Thymus (tissue), 11 donors: ENCODE measurements around the gene DNAJC3. TPM values are rescaled to one million over a fixed set of nuclear protein-coding genes. Genes with fewer than 3 reads are reported as not detected.

Experiments used
- DNase-seq, 9 donors: peaks; one replicate each; pipeline ENCODE4 v3.0.0-alpha.2; 2013; ENCODE audit warnings: low spot score in 9 of 9, low read depth in 6 of 9, missing footprints in 1 of 9
- H3K27ac ChIP-seq, 2 donors: one replicate each; pipeline ENCODE4 v1.5.1; 2013; ENCODE audit warnings: control low read depth in 1 of 2, low read depth in 1 of 2, low read length in 1 of 2, mild to moderate bottlenecking in 1 of 2, moderate library complexity in 1 of 2
- H3K27me3 ChIP-seq, 2 donors: one replicate each; pipeline ENCODE4 v1.5.1; 2013; ENCODE audit warnings: low read length in 1 of 2; ENCODE audit not compliant: control insufficient read depth in 2 of 2, insufficient read depth in 1 of 2
- H3K36me3 ChIP-seq, 2 donors: one replicate each; pipeline ENCODE4 v1.5.1; 2013; ENCODE audit warnings: low read length in 1 of 2, mild to moderate bottlenecking in 1 of 2, moderate library complexity in 1 of 2; ENCODE audit not compliant: control insufficient read depth in 2 of 2, insufficient read depth in 2 of 2
- H3K4me1 ChIP-seq, 2 donors: one replicate each; pipeline ENCODE4 v1.5.1; 2013; ENCODE audit warnings: low read length in 2 of 2; ENCODE audit not compliant: control insufficient read depth in 2 of 2, insufficient read depth in 2 of 2
- H3K4me3 ChIP-seq, 2 donors: one replicate each; pipeline ENCODE4 v1.5.1; 2013; ENCODE audit warnings: low read length in 2 of 2, control low read depth in 1 of 2, mild to moderate bottlenecking in 1 of 2
- H3K9me3 ChIP-seq, 2 donors: one replicate each; pipeline ENCODE4 v1.5.1; 2013; ENCODE audit warnings: low read length in 1 of 2, mild to moderate bottlenecking in 1 of 2; ENCODE audit not compliant: control insufficient read depth in 2 of 2, insufficient read depth in 1 of 2
- WGBS: extraction: QIAGEN DNeasy Blood & Tissue Kit; methylation state at CpG from one replicate; pipeline ENCODE4 v1.1.7; 2013; 5-methylcytosine and 5-hydroxymethylcytosine counted together
- polyA plus RNA-seq: library from polyadenylated mRNA; stranded (reverse); fragments of 200-250 nt; gene quantifications from one replicate; pipeline ENCODE4 v1.2.3, GENCODE V29; 2013
- total RNA-seq: library from RNA; stranded (reverse); fragments of 120-200 nt; gene quantifications from one replicate; pipeline ENCODE4 v1.2.4, GENCODE V29; 2013
- donor health status: healthy.

DNAJC3 gene
- total and polyA plus RNA-seq, 2 donors, result 15.3 to 16.1 TPM

DNA sequence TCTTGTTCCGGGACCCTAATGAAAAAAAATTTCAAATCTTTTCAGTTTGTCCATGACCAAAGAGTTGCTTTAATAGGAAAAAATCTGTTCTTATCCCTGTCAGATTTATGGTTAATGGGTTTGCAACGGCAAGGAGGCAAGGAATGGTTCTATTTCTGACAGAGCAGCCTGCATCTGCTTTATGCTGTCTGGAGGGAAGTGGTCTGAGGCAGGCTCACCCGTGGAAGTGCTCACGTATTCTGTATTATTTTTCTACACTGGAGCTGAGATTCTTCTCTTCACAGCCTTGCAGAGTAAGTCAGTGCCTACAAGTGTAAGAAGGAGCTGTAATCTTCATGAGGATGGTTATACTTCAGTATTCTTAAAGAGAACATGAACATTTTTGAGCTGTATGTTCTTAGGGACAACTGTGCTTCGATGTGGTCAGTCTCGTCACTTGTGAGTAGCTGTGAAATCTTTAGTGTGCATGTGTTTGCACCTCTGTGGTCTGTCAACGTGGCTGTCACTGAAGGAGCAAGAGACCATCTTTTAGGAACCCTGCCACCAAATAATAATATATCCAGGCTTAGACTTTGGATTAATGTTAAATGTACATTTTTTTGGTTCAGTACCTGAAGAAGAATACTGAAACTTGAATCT, 114.3 kb downstream of the DNAJC3 start:
- H3K27ac ChIP-seq, result no peak overlapping the region
- H3K4me1 ChIP-seq, result no peaks in the 10 kb centered on the region
- WGBS, result 95% methylated on average over 7 of the region's 7 CpGs
- H3K9me3 ChIP-seq, result no peaks in the 10 kb centered on the region
- DNase-seq, result no peak
- no peaks in the 10 kb centered on the region for H3K27me3 ChIP-seq
- no peak overlapping the region for H3K4me3 ChIP-seq
- H3K36me3 ChIP-seq, result peaks cover 24 to 31% of the 10 kb centered on the region in 2 donors

DNA sequence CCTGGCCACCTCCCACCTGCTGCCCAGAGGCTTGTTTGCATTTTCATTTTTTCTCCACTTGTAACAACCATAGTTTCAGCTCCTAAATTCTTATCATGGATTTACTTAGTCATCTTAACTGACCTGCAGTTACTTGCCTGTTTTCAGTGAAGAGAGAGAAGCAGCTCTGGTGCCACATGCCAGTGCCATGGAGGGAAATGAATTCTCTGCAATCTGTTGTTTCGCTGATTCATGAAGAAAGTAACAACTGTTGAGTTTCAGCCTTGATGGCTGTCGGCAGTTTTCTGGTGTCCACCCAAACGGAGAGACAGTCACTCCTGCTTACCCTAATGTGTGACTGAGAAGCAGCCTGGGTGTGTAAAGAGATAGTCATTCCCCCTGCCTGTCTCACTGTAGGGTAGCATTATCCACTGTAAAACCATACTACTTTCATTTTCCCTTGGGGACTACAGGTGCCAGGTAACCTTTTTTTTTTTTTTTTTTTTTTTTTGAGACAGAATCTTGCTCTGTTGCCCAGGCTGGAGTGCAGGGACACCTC, 116.1 kb downstream of the DNAJC3 start:
- H3K36me3 ChIP-seq, result peaks cover 14 to 16% of the 10 kb centered on the region in 2 donors
- no peaks in the 10 kb centered on the region for H3K9me3 ChIP-seq
- H3K27ac ChIP-seq, result no peak overlapping the region
- H3K27me3 ChIP-seq, result no peaks in the 10 kb centered on the region
- DNase-seq, result no peak
- no peak overlapping the region for H3K4me3 ChIP-seq
- no peaks in the 10 kb centered on the region for H3K4me1 ChIP-seq
- 97% methylated on average over 3 of the region's 3 CpGs for WGBS

DNA sequence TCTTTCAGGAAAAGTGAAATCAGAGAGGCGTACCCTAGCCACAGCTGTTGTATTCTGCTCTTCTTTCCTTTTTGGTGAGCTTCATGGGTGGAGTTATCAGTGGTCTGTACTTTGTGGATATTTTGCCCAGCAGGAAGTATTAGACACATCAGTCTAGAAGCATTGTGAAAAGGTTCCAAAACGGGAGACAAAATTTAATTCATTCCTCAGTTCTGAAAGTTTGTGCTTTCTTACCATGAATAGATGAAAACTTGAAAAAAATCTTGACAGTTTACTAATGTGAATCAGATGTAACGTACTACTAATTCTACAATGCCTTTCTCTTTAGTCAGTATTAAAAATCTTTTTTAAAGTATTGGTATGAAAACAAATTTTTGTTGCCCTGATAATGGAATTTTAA, 116.8 kb downstream of the DNAJC3 start:
- Histone ChIP-seq H3K4me1 (no peaks in the 10 kb centered on the region), H3K4me3 (no peak overlapping the region), H3K9me3 (no peaks in the 10 kb centered on the region), H3K27ac (no peak overlapping the region), H3K27me3 (no peaks in the 10 kb centered on the region), H3K36me3 (peaks cover 12 to 16% of the 10 kb centered on the region in 2 donors)
- no peak for DNase-seq
- WGBS, result 96% methylated on average over 3 of the region's 3 CpGs

DNA sequence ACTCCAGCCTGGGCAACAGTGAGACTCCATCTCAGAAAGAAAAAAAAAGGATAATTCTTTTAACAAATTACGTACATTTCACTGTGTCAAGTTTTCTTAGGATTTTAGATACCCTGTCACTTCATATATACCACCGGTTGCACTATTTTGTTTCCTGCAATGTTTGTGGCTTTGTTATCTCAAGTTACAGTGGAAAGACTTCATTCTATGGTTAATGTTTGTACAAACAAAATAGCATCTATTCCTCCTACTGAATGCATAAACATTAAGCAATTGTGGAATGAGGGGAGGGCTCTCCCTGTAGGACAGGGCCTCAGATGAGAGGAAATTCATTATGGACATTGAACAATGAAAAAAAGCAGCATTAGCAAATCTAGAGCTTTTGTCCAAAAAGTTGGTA, 120.1 kb downstream of the DNAJC3 start:
- no peak for DNase-seq

DNA sequence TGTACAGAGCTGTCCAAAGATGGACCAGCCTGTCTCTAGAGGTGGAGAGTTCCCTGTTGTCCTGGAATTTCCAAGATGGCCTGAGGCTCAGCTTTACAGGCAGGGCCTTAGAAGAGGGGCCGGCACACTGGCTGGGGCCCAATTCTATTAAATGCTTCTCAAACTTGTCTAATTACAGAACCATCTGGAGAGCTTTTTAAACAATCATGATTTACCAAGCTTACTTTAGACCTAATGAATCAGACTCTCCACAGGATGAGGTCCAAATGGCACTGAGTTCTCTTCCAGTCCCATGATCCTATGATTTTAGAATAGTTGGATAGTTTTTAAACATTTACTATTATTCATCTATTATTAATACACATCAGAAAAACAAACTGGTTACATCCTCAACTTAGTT, 123.5 kb downstream of the DNAJC3 start:
- Histone ChIP-seq H3K36me3 (no peaks in the 10 kb centered on the region), H3K4me1 (no peaks in the 10 kb centered on the region), H3K27me3 (no peaks in the 10 kb centered on the region), H3K4me3 (no peak overlapping the region), H3K27ac (no peak overlapping the region), H3K9me3 (no peaks in the 10 kb centered on the region)
- DNase-seq, result no peak
- WGBS, result 98% methylated on average over 1 of the region's 1 CpG

More for the DNA sequence above, 120.1 kb downstream of the DNAJC3 start:
- no peaks in the 10 kb centered on the region for H3K4me1 ChIP-seq
- H3K27me3 ChIP-seq, result no peaks in the 10 kb centered on the region
- H3K4me3 ChIP-seq, result no peak overlapping the region
- peaks cover 3 to 9% of the 10 kb centered on the region in 2 donors for H3K36me3 ChIP-seq
- H3K9me3 ChIP-seq, result no peaks in the 10 kb centered on the region
- H3K27ac ChIP-seq, result no peak overlapping the region
- 97% methylated on average over 2 of the region's 2 CpGs for WGBS

DNA sequence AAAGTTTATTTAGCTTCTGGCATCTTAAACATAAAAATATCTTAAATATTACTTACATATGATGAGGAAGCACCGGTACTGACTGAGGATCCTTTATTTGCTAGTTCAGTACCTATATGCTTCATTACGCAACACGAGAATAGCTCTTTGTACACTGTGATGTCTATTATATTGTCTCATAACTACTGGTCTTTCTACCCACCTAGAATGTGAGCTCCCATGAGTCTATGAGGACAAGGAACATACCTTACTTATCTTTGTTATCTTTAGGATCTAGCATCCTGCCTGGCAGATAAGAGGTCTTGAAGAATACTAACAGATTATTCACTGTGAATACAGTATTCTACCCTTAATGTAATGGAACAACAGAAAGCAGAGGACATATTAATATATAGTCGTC, 124.9 kb downstream of the DNAJC3 start:
- no peaks in the 10 kb centered on the region for H3K4me1 ChIP-seq
- H3K9me3 ChIP-seq, result no peaks in the 10 kb centered on the region
- H3K36me3 ChIP-seq, result no peaks in the 10 kb centered on the region
- 94% methylated on average over 4 of the region's 4 CpGs for WGBS
- no peak for DNase-seq
- H3K27me3 ChIP-seq, result no peaks in the 10 kb centered on the region
- H3K4me3 ChIP-seq, result no peak overlapping the region
- H3K27ac ChIP-seq, result no peak overlapping the region

DNA sequence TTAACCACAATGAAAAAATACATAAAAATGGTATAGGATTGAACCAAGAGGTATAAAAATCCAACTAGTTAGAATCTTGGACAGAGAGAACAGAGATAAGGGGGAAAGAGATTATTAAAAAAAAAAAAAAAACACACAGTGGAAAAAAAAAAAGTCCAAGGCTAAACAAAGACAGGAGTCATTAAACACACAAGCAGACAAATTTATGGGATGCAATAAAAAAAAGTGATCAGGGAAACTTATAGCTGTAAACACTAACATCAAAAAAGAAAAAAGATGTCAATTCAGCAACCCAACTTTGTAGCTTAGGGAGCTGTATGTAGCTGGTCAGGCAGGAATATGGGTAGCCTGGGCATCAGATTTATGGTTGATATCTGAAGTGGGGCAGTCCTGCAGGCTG, 129.0 kb downstream of the DNAJC3 start:
- no peak for DNase-seq
- Histone ChIP-seq H3K27ac (no peak overlapping the region), H3K9me3 (peaks cover 0 to 5% of the 10 kb centered on the region in 2 donors), H3K27me3 (no peaks in the 10 kb centered on the region), H3K4me1 (no peaks in the 10 kb centered on the region), H3K36me3 (no peaks in the 10 kb centered on the region), H3K4me3 (no peak overlapping the region)

DNA sequence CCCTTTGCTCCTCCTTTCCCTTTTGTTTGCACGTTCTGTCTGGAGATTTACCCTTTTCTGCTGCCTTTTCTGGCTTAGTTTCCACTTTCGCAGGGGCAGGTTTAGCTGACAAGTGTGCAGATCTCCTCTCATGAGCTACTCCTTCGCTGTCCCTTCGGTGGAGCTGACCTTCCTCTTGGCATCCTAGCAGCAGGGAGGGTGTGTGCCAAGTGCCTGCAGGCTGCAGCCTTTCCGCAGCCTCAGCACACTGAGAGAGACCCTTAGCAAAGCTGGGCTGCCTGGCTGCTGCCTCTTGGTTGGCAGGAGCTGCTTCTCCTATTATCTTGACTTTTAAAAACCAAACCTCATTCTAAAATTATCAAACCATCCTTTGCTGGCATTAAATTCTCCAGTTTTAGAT, 132.5 kb downstream of the DNAJC3 start:
- no peaks in the 10 kb centered on the region for H3K4me1 ChIP-seq
- no peaks in the 10 kb centered on the region for H3K36me3 ChIP-seq
- WGBS, result 95% methylated on average over 5 of the region's 5 CpGs
- H3K27me3 ChIP-seq, result no peaks in the 10 kb centered on the region
- peaks cover 0 to 8% of the 10 kb centered on the region in 2 donors for H3K9me3 ChIP-seq
- no peak for DNase-seq
- H3K27ac ChIP-seq, result no peak overlapping the region
- no peak overlapping the region for H3K4me3 ChIP-seq

DNA sequence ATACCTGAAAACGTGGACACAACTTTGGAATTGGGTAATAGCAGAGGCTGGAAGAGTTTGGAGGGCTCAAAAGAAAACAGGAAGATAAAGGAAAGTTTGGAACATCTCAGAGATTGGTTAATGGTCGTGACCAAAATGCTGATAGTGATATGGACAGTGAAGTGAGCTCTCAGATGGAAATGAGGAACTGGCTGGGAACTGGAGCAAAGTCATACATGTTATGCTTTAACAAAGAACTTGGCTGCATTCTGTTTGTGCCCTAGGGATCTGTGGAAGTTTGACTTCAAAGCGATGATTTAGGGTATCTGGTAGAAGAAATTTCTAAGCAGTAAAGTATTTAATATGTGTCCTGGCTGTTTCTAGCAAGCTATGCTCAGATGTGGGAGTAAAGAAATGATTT, 136.2 kb downstream of the DNAJC3 start:
- Histone ChIP-seq H3K4me3 (no peak overlapping the region), H3K27ac (no peak overlapping the region), H3K36me3 (no peaks in the 10 kb centered on the region), H3K4me1 (no peaks in the 10 kb centered on the region), H3K27me3 (no peaks in the 10 kb centered on the region), H3K9me3 (peaks cover 0 to 8% of the 10 kb centered on the region in 2 donors)
- 91% methylated on average over 3 of the region's 3 CpGs for WGBS
- no peak for DNase-seq
